Activated effector memory CD4-positive, alpha-beta T cell treated with Interleukin-2 at 50 U/mL for 16 hours (primary cell): Measurements from ENCODE around the gene SULT1C4.
"Not testable (repeated sequence)": the region's sequence is repeated elsewhere in the genome, so short reads cannot be mapped to it uniquely, and the experiment has no call there.

Experiments
- DNase-seq: peaks from one replicate; pipeline ENCODE4 v3.0.0-alpha.2; 2020

The SULT1C4 gene

DNA sequence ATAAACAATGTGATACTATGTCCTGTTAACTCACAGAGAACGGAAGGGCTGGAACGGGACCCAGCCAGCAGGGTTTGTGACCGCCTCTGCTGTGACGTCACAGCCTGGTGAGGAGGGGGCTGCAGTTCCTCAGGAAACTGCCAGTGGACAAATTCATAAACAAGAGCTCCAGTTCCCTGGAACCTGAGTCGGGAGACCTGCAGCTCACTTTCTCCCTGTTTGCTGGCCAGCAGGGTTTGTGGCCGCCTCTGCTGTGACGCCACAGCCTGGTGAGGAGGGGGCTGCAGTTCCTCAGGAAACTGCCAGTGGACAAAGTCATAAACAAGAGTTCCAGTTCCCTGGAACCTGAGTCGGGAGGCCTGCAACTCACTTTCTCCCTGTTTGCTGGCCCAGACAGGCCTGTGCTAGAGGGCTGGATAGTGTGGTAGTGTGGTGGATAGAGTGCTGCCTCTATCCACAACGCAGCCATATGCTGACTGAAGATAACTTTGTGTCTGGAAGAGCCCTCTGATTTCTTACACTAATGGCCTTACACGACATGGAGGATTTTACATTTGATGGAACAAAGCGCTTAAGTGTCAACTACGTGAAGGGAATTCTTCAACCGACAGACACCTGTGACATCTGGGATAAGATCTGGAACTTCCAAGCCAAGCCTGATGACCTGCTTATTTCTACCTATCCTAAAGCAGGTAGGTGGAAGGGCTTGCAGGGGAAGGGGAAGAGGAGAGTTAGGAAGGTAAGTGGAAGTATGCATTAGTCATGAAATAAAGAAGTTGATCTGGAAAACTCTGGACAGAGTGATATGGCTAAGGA, at the start of gene SULT1C4:
Gene SULT1C4 (plus strand): TSS at position 140 of the 816 bp plus-strand sequence. CDS start 384 bp downstream, at position 524.
- no peak for DNase-seq

- no peak for DNase-seq
These were observed 48.0 kb upstream of the SULT1C4 start for GRCh38 chr2:108329771-108330170.

- DNase-seq, result no peak
These were observed 46.8 kb upstream of the SULT1C4 start for GRCh38 chr2:108330979-108331378.

- no peak for DNase-seq
These were observed 31.8 kb upstream of the SULT1C4 start for GRCh38 chr2:108345951-108346350.

- DNase-seq, result no peak
These were observed 30.9 kb upstream of the SULT1C4 start for GRCh38 chr2:108346827-108347226.

DNA sequence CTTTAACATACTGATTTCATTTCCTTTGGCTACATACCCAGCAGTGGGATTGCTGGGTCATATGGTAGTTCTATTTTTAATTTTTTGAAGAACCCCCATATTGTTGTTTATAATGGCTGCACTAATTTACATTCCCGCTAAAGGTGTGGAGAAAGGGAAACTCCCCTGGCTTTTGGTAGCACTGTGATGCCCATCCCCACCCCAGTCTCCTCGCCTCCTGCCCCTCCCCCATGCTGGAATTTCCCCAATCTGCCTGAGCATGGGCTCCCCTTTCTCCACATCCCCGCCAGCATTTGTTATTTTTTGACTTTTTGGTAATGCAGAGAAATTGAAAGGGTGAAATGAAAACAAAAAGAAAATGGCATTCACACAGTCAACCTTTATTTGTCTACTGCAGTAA, 30.0 kb upstream of the SULT1C4 start:
- no peak for DNase-seq

DNA sequence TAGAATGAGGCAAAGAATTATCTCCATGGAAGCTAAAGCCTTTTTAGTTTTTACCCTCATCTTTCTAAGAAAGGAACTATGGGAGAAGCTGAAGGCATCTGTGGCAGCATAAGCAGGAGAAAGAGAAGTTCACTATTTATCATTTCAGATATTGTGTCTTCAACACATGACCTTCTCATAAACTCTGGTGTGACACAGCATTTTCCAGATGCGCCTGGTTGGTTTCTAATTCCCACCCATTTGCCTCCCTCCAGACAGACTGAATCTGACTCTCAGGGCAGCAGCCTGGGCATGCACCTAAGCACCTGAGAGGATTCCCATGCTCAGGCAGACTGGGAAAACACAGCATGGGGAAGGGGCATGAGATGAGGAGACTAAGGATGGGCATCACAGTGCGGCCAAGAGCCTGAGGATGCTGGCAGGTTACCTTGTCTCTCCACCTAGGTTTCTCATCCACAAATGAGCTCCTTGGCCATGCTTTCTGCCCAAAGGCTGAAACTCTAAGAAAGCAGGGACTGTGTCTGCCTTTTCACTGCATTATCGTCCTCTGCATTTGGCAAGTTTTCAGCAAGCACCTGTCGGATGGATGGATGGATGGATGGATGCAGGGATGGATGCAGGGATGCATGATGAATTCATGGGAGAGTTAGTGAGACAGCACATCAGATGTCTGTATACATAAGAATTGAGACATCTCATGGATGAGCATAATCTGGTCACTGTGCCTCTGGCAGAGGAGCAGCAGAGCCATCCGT, 28.8 kb upstream of the SULT1C4 start:
- no peak for DNase-seq

- DNase-seq, result no peak
These were observed 28.2 kb upstream of the SULT1C4 start for GRCh38 chr2:108349571-108349928.

- no peak for DNase-seq
These were observed 25.9 kb upstream of the SULT1C4 start for GRCh38 chr2:108351889-108352288.

GRCh38 chr2:108354136-108354535, 23.6 kb upstream of the SULT1C4 start:
- DNase-seq, result no peak

DNA sequence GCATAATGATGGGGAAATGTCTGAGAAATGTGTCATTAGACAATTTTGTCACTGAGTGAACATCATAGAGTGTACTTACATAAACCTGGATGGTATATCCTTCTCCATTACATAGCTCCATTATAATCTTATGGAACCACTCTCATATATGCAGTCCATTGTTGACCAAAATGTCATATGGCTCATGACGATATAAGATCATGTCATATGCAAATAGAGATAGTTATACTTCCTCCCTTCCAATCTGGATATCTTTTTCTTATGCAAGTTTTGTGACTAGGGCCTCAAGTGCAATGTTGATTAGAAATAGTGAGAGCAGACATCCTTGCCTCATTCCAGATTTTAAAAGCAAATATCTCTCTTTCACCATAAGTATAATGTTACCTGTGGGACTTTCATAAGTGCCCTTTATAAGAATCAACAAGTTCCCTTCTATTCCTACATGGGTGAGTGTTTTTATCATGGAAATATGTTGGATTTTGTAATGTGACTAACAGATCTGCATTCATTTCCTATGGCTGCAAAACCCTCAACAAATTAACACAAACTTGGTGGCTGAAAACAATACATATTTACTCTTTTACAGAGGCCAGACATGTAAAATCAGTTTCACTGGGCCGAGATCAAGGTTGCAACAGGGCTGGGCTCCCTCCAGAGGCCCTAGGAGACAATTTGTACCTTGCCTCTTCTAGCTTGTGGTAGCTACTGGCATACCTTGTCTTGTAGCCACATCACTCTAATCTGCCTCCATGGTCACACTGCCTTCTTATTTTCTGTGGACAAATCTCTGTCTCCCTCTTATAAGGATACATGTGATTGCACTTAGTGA, 21.6 kb upstream of the SULT1C4 start:
- DNase-seq, result no peak

DNA sequence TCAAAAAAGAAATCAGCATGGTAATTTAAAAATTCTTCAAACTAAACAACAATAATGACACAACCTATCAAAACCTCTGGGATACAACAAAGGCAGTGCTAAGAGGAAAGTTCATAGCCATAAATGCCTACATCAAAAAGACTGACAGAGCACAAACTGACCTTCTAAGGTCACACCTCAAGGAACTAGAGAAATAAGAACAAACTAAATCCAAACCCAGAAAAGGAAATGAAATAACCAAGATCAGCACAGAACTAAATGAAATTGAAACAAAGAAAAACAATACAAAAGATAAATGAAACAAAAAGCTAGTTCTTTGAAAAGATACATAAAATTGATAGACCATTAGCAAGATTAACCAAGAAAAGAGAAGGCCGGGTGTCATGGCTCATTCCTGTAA, 18.4 kb upstream of the SULT1C4 start:
- not testable (repeated sequence) for DNase-seq

DNA sequence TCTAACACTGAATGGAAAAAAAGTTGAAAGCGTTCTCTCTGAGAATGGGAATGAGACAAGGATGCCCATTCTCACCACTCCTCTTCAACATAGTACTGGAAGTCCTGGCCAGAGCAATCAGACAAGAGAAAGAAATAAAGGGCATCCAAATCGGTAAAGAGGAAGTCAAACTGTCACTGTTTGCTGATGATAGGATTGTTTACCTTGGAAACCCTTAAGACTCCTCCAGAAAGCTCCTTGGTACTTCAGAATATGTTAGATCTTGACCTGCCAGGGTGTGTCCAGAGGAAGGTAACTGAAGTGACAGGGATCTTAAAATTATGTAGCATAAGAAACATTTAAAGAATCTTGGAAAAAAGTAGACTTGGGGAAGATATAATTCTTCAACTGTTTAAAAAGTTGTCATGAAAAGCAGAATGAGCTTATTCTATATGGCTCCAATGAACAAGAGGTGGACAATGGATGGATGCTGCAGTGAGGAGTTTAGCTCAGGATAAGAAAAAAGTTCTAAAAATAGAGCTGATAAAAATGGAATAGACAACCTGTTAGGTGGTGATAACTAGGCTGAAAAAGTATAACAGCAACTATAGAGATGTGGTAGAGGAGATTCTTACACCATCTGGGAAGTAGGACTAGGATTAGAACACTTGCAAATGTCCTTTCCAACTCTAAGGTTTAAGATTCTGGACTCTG, 16.8 kb upstream of the SULT1C4 start:
- no peak for DNase-seq

DNA sequence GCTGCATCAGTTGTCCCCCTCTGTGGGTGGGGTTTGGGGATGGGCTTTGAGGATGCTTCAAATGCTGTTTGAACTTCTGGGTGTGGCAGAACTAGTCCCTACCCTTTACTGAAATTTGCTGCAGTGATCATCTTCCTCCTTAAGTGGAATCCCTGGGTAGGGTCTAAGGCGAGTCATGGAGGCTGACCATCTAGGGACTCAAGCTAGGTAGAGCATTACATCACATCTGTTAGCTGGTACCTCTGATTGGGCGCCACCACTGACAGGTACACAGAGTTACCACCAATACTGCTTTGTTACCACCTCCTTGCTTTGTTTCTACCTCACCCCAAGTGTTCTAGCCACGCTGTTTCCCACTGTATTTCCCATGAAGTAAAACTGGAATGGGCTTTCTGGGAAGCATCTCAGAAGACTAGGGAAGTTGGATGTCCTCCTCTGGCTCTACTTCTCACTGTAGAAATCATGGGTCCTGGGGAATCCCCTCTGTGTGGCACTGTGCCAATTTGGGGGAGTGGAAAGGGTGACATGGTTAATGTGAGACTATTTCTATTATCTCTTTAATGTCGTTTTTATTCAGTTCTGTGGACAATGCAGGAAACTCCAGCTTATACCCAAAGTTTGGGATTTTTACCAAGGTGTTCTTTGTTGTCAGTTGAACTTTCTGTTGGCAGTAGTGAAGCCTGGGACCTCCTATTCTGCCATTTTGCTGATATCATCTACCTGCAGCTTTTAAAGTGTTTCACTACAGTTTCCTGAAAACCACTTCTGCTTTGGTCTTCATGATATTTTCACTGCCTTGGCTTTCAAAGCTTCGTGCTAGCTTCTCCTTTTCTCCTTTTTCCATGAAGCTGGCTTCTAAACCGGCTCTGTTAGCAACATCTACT, 14.5 kb upstream of the SULT1C4 start:
- DNase-seq, result no peak

- DNase-seq, result no peak
These were observed 13.9 kb upstream of the SULT1C4 start for GRCh38 chr2:108363908-108364225.

- DNase-seq, result no peak
These were observed 13.0 kb upstream of the SULT1C4 start for GRCh38 chr2:108364676-108365297.

- DNase-seq, result no peak
These were observed 12.1 kb upstream of the SULT1C4 start for GRCh38 chr2:108365656-108366055.

GRCh38 chr2:108367014-108367413, 10.7 kb upstream of the SULT1C4 start:
- no peak for DNase-seq

DNA sequence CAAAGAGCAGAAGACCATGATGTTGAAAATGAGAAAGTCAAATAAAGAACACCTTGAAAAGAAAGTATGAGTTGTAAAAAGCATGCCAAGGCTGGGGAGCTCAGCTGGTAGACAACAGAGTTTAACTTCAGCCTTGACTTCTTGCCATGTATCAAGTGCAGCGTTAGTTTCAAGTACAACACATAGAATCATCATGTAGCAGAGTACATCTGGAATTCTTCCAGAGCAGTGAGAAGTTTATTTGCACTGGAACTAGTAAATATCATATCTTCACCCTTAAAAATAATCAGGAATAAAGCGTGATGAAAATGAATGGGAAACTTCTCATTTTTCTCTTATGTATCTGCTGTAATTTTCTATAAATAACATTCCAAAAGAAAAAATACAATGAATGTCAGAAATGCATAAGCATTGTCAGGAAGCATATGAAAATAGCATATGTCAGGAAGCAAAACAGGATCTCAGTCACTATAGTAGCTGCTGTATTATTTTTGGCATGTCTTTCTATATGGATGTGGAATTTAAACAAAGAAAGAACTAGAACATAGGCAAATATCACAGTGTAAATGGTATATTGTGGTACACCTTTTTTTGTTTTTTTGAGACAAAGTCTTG, 10.1 kb upstream of the SULT1C4 start:
- no peak for DNase-seq

GRCh38 chr2:108369153-108369552, 8.6 kb upstream of the SULT1C4 start:
- no peak for DNase-seq

- DNase-seq, result no peak
These were observed 7.7 kb upstream of the SULT1C4 start for GRCh38 chr2:108370080-108370479.
